H9 (cell line): ENCODE data around the gene RLN3. TPM values are rescaled to one million over a fixed set of nuclear protein-coding genes. Genes with fewer than 3 reads are reported as not detected.

Experiments used
- DNase-seq: peaks from one replicate; pipeline ENCODE4 v3.0.0-alpha.2; 2017
- H2AFZ ChIP-seq: one replicate; pipeline ENCODE4 v1.6.1; 2013; ENCODE audit warnings: mild to moderate bottlenecking, low read length, control low read depth, moderate library complexity
- H2AK5ac ChIP-seq: 2 replicates; pipeline ENCODE4 v1.6.1; 2013; ENCODE audit warnings: low read length, control low read depth, mixed read lengths; ENCODE audit not compliant: insufficient read length
- H2BK120ac ChIP-seq: one replicate; pipeline ENCODE4 v1.6.1; 2013; ENCODE audit warnings: low read depth, mild to moderate bottlenecking, low read length, control low read depth, inconsistent platforms; ENCODE audit not compliant: poor library complexity, severe bottlenecking
- H2BK12ac ChIP-seq: 2 replicates; pipeline ENCODE4 v1.6.1; 2013; ENCODE audit warnings: low read length, control low read depth, mixed read lengths, low read depth; ENCODE audit not compliant: insufficient read length
- H2BK15ac ChIP-seq: 2 replicates; pipeline ENCODE4 v1.6.1; 2013; ENCODE audit warnings: low read depth, low read length, control low read depth
- H2BK20ac ChIP-seq: one replicate; pipeline ENCODE4 v1.6.1; 2013; ENCODE audit warnings: low read depth, mild to moderate bottlenecking, low read length, control low read depth, inconsistent platforms; ENCODE audit not compliant: poor library complexity, severe bottlenecking
- H2BK5ac ChIP-seq: 2 replicates; pipeline ENCODE4 v1.6.1; 2013; ENCODE audit warnings: low read length, control low read depth, mixed read lengths; ENCODE audit not compliant: insufficient read length
- H3K14ac ChIP-seq: 2 replicates; pipeline ENCODE4 v1.6.1; 2013; ENCODE audit warnings: low read length, control low read depth; ENCODE audit not compliant: insufficient read depth
- H3K18ac ChIP-seq: 2 replicates; pipeline ENCODE4 v1.6.1; 2013; ENCODE audit warnings: low read depth, mild to moderate bottlenecking, mixed read lengths, low read length, control low read depth; ENCODE audit not compliant: insufficient read length
- H3K23ac ChIP-seq: 2 replicates; pipeline ENCODE4 v1.6.1; 2013; ENCODE audit warnings: low read length, control low read depth, mixed read lengths, low read depth; ENCODE audit not compliant: insufficient read length
- H3K23me2 ChIP-seq: 2 replicates; pipeline ENCODE4 v1.6.1; 2013; ENCODE audit warnings: low read depth, mild to moderate bottlenecking, mixed read lengths, low read length, control low read depth; ENCODE audit not compliant: insufficient read length, poor library complexity, severe bottlenecking
- H3K27ac ChIP-seq: 2 replicates; pipeline ENCODE4 v1.5.1; 2013; ENCODE audit warnings: low read length, control low read depth, mixed read lengths, low read depth; ENCODE audit not compliant: insufficient read length
- H3K27me3 ChIP-seq: 2 replicates; pipeline ENCODE4 v1.6.1; 2013; ENCODE audit warnings: low read length, control low read depth, inconsistent platforms; ENCODE audit not compliant: insufficient read depth
- H3K4ac ChIP-seq: 2 replicates; pipeline ENCODE4 v1.6.1; 2013; ENCODE audit warnings: low read depth, mild to moderate bottlenecking, control low read depth, inconsistent platforms, low read length, moderate library complexity
- H3K4me1 ChIP-seq: 2 replicates; pipeline ENCODE4 v1.6.1; 2013; ENCODE audit warnings: low read length, control low read depth, inconsistent platforms; ENCODE audit not compliant: insufficient read depth
- H3K4me2 ChIP-seq: 2 replicates; pipeline ENCODE4 v1.6.1; 2013; ENCODE audit warnings: low read length, control low read depth, mixed read lengths; ENCODE audit not compliant: insufficient read length, insufficient read depth
- H3K56ac ChIP-seq: 2 replicates; pipeline ENCODE4 v1.6.1; 2013; ENCODE audit warnings: low read depth, mild to moderate bottlenecking, mixed read lengths, low read length, control low read depth; ENCODE audit not compliant: insufficient read length
- H3K79me1 ChIP-seq: 2 replicates; pipeline ENCODE4 v1.6.1; 2013; ENCODE audit warnings: low read depth, mild to moderate bottlenecking, moderate library complexity, low read length, control low read depth, inconsistent platforms; ENCODE audit not compliant: insufficient read depth, poor library complexity, severe bottlenecking
- H3K79me2 ChIP-seq: 2 replicates; pipeline ENCODE4 v1.6.1; 2013; ENCODE audit warnings: low read length, control low read depth, inconsistent platforms; ENCODE audit not compliant: insufficient read depth
- H3K9ac ChIP-seq: 2 replicates; pipeline ENCODE4 v1.6.1; 2013; ENCODE audit warnings: low read length, control low read depth, mixed read lengths; ENCODE audit not compliant: insufficient read length; ENCODE audit errors: extremely low read depth
- H3K9me3 ChIP-seq: one replicate; pipeline ENCODE4 v1.6.1; 2013; ENCODE audit warnings: low read depth, low read length, inconsistent platforms; ENCODE audit not compliant: control insufficient read depth
- H3T11ph ChIP-seq: one replicate; pipeline ENCODE4 v1.6.1; 2013; ENCODE audit warnings: mild to moderate bottlenecking, low read length, control low read depth, inconsistent platforms
- H4K20me1 ChIP-seq: one replicate; pipeline ENCODE4 v1.6.1; 2013; ENCODE audit not compliant: control insufficient read depth, insufficient read length, insufficient read depth
- H4K5ac ChIP-seq: 2 replicates; pipeline ENCODE4 v1.6.1; 2013; ENCODE audit warnings: low read depth, mild to moderate bottlenecking, mixed read lengths, low read length, control low read depth; ENCODE audit not compliant: insufficient read length
- H4K8ac ChIP-seq: replicated peaks from 2 replicates; pipeline ENCODE4 v1.6.1; 2013; ENCODE audit warnings: low read length, control low read depth, mixed read lengths, low read depth; ENCODE audit not compliant: insufficient read length
- H4K91ac ChIP-seq: 2 replicates; pipeline ENCODE4 v1.6.1; 2013; ENCODE audit warnings: low read depth, mild to moderate bottlenecking, moderate library complexity, mixed read lengths, low read length, control low read depth; ENCODE audit not compliant: insufficient read length
- H3K27ac Mint-ChIP-seq, 3 experiments: 2 replicates in 2 of 3; 3 replicates in 1 of 3; pipeline ENCODE4 v1.8.0; 2020 to 2021; ENCODE audit warnings: mixed read lengths in 3 of 3, mild to moderate bottlenecking in 1 of 3, moderate library complexity in 1 of 3
- H3K27me3 Mint-ChIP-seq: 2 replicates; pipeline ENCODE4 v1.8.0; 2021; ENCODE audit warnings: low read depth, mild to moderate bottlenecking, moderate library complexity, mixed read lengths
- H3K36me3 Mint-ChIP-seq, 3 experiments: 2 replicates in 2 of 3; 3 replicates in 1 of 3; pipeline ENCODE4 v1.8.0; 2020 to 2021; ENCODE audit warnings: low read depth in 3 of 3, mixed read lengths in 3 of 3; ENCODE audit not compliant: insufficient read depth in 1 of 3
- H3K4me1 Mint-ChIP-seq, 2 experiments: 2 replicates each; pipeline ENCODE4 v1.8.0; 2020; ENCODE audit warnings: mixed read lengths in 2 of 2
- H3K4me3 Mint-ChIP-seq, 2 experiments: 2 replicates in 1 of 2; 3 replicates in 1 of 2; pipeline ENCODE4 v1.8.0; 2020 to 2021; ENCODE audit warnings: mild to moderate bottlenecking in 2 of 2, mixed read lengths in 2 of 2, moderate library complexity in 1 of 2
- H3K9me3 Mint-ChIP-seq, 2 experiments: 2 replicates in 1 of 2; 3 replicates in 1 of 2; pipeline ENCODE4 v1.8.0; 2020; ENCODE audit warnings: mild to moderate bottlenecking in 2 of 2, mixed read lengths in 2 of 2, moderate library complexity in 1 of 2
- WGBS: extraction: QIAGEN DNeasy Blood & Tissue Kit; methylation state at CpG from one replicate; pipeline ENCODE4 v1.1.7; 2013; ENCODE audit warnings: missing lambda C conversion rate, low lambda C conversion rate, mixed read lengths; ENCODE audit not compliant: insufficient read length; ENCODE audit errors: extremely low coverage; 5-methylcytosine and 5-hydroxymethylcytosine counted together
- total RNA-seq: library from RNA; stranded (reverse); gene quantifications from 2 replicates; pipeline ENCODE4 v1.2.1, GENCODE V29; 2021
- TF ChIP-seq, protein P1 (sequence below): fragments of 200-600 bp; sonication (generic); conservative IDR thresholded peaks from 3 replicates; pipeline ENCODE4 v1.8.0; 2021; ENCODE audit warnings: antibody characterized with exemption, mild to moderate bottlenecking

RLN3 gene
- total RNA-seq, 1 experiment from 2014 or later, result not detected

DNA sequence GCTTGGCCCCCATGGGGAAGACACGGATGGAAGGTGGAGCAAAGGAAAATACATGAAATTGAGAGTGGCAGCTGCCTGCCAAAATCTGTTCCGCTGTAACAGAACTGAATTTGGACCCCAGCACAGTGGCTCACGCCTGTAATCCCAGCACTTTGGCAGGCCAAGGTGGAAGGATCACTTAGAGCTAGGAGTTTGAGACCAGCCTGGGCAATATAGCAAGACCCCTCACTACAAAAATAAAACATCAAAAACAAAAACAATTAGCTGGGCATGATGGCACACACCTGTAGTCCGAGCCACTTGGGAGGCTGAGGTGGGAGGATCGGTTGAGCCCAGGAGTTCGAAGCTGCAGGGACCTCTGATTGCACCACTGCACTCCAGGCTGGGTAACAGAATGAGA, 24.5 kb downstream of the RLN3 start:
- H3K4me1 ChIP-seq, result no peaks in the 10 kb centered on the region
- no peak overlapping the region for H2BK120ac ChIP-seq
- H3K27ac ChIP-seq, result no peak overlapping the region
- H4K8ac ChIP-seq, result no peak overlapping the region
- Mint-ChIP-seq H3K27ac (no peak overlapping the region), H3K4me1 (peaks cover 4% of the 10 kb centered on the region in 2 experiments; a peak in 3 of 4 replicates), H3K27me3 (peaks cover 12% of the 10 kb centered on the region), H3K4me3 (no peak overlapping the region), H3K36me3 (peaks cover 21 to 30% (median 25%) of the 10 kb centered on the region in 3 experiments), H3K9me3 (peaks cover 3 to 7% of the 10 kb centered on the region in 2 experiments; a peak in 3 of 5 replicates)
- DNase-seq, result no peak
- WGBS, result no CpG with 5 or more reads among the region's 6 CpGs
- H3K9ac ChIP-seq, result no peak overlapping the region
- H2AK5ac ChIP-seq, result no peak overlapping the region
- TF ChIP-seq, protein P1, sequence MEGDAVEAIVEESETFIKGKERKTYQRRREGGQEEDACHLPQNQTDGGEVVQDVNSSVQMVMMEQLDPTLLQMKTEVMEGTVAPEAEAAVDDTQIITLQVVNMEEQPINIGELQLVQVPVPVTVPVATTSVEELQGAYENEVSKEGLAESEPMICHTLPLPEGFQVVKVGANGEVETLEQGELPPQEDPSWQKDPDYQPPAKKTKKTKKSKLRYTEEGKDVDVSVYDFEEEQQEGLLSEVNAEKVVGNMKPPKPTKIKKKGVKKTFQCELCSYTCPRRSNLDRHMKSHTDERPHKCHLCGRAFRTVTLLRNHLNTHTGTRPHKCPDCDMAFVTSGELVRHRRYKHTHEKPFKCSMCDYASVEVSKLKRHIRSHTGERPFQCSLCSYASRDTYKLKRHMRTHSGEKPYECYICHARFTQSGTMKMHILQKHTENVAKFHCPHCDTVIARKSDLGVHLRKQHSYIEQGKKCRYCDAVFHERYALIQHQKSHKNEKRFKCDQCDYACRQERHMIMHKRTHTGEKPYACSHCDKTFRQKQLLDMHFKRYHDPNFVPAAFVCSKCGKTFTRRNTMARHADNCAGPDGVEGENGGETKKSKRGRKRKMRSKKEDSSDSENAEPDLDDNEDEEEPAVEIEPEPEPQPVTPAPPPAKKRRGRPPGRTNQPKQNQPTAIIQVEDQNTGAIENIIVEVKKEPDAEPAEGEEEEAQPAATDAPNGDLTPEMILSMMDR, result no peak
- no peaks in the 10 kb centered on the region for H3K23me2 ChIP-seq
- no peak overlapping the region for H3K14ac ChIP-seq
- no peak overlapping the region for H2BK5ac ChIP-seq
- H3K23ac ChIP-seq, result no peak overlapping the region
- no peak overlapping the region for H3T11ph ChIP-seq
- no peak overlapping the region for H3K18ac ChIP-seq
- no peak overlapping the region for H4K91ac ChIP-seq
- H3K27me3 ChIP-seq, result no peaks in the 10 kb centered on the region
- no peak overlapping the region for H3K56ac ChIP-seq
- no peaks in the 10 kb centered on the region for H4K20me1 ChIP-seq
- no peak overlapping the region for H3K4ac ChIP-seq
- H2AFZ ChIP-seq, result no peak overlapping the region
- no peaks in the 10 kb centered on the region for H3K79me2 ChIP-seq
- no peaks in the 10 kb centered on the region for H3K79me1 ChIP-seq
- H2BK15ac ChIP-seq, result no peak overlapping the region
- no peak overlapping the region for H4K5ac ChIP-seq
- no peak overlapping the region for H2BK20ac ChIP-seq
- H3K4me2 ChIP-seq, result no peak overlapping the region
- no peak overlapping the region for H2BK12ac ChIP-seq
- no peaks in the 10 kb centered on the region for H3K9me3 ChIP-seq
